GM23338 (cell line): ENCODE measurements around the gene EPHB1. TPM values are rescaled to one million over a fixed set of nuclear protein-coding genes. Genes with fewer than 3 reads are reported as not detected.

Source experiments
- ATAC-seq: fragments of 200-7000 bp; cut with Tn5 transposase; 3 replicates; pipeline ENCODE4 v1.9.1; 2020
- DNase-seq: peaks from one replicate; pipeline ENCODE4 v3.0.0-alpha.2; 2015; ENCODE audit warnings: low spot score
- H2AFZ ChIP-seq: fragments of 200-600 bp; sonication (generic); 2 replicates; pipeline ENCODE4 v1.8.0; 2016; ENCODE audit warnings: antibody characterized with exemption, mild to moderate bottlenecking, moderate library complexity
- H3F3A ChIP-seq: fragments of 200-600 bp; sonication (generic); replicated peaks from 2 replicates; pipeline ENCODE4 v1.8.0; 2017; ENCODE audit warnings: antibody characterized with exemption, mixed run types, low read depth
- H3K27ac ChIP-seq: fragments of 200-600 bp; sonication (generic); 2 replicates; pipeline ENCODE4 v1.6.1; 2016; ENCODE audit warnings: low read depth
- H3K27me3 ChIP-seq: fragments of 200-600 bp; sonication (generic); 2 replicates; pipeline ENCODE4 v1.8.0; 2016; ENCODE audit warnings: mild to moderate bottlenecking, mixed run types, moderate library complexity; ENCODE audit not compliant: insufficient read depth
- H3K36me3 ChIP-seq: fragments of 200-600 bp; sonication (generic); 2 replicates; pipeline ENCODE4 v1.8.0; 2016; ENCODE audit warnings: mild to moderate bottlenecking; ENCODE audit not compliant: insufficient read depth
- H3K4me1 ChIP-seq: fragments of 200-600 bp; sonication (generic); 2 replicates; pipeline ENCODE4 v1.8.0; 2016; ENCODE audit warnings: mild to moderate bottlenecking, moderate library complexity; ENCODE audit not compliant: insufficient read depth
- H3K4me2 ChIP-seq: fragments of 200-600 bp; sonication (generic); 2 replicates; pipeline ENCODE4 v1.7.1; 2017; ENCODE audit warnings: mixed run types
- H3K4me3 ChIP-seq: fragments of 200-600 bp; sonication (generic); 2 replicates; pipeline ENCODE4 v1.6.1; 2016; ENCODE audit warnings: mixed run types
- H3K79me2 ChIP-seq: fragments of 200-600 bp; sonication (generic); replicated peaks from 2 replicates; pipeline ENCODE4 v1.8.0; 2017; ENCODE audit warnings: mild to moderate bottlenecking; ENCODE audit not compliant: insufficient read depth
- H3K9me2 ChIP-seq: fragments of 200-600 bp; sonication (generic); 2 replicates; pipeline ENCODE4 v1.8.0; 2017; ENCODE audit not compliant: insufficient read depth
- H4K20me1 ChIP-seq: fragments of 200-600 bp; sonication (generic); replicated peaks from 2 replicates; pipeline ENCODE4 v1.8.0; 2017; ENCODE audit warnings: mild to moderate bottlenecking; ENCODE audit not compliant: insufficient read depth
- H3K27ac Mint-ChIP-seq: 2 replicates; pipeline ENCODE4 v1.8.0; 2020; ENCODE audit warnings: inconsistent platforms, mild to moderate bottlenecking, moderate library complexity, mixed read lengths
- H3K27me3 Mint-ChIP-seq: 3 replicates; pipeline ENCODE4 v1.8.0; 2022; ENCODE audit warnings: low read depth, mild to moderate bottlenecking, moderate library complexity, mixed read lengths, inconsistent platforms; ENCODE audit not compliant: insufficient read depth, poor library complexity
- H3K36me3 Mint-ChIP-seq: 3 replicates; pipeline ENCODE4 v1.8.0; 2021; ENCODE audit warnings: low read depth, mild to moderate bottlenecking, inconsistent platforms, moderate library complexity, mixed read lengths
- H3K4me1 Mint-ChIP-seq: 3 replicates; pipeline ENCODE4 v1.8.0; 2020; ENCODE audit warnings: mild to moderate bottlenecking, inconsistent platforms, mixed read lengths
- H3K4me3 Mint-ChIP-seq: 3 replicates; pipeline ENCODE4 v1.8.0; 2021; ENCODE audit warnings: moderate library complexity, mild to moderate bottlenecking, inconsistent platforms, mixed read lengths
- H3K9me3 Mint-ChIP-seq: 3 replicates; pipeline ENCODE4 v1.8.0; 2020; ENCODE audit warnings: moderate library complexity, mild to moderate bottlenecking, inconsistent platforms, mixed read lengths
- CREB1 ChIP-seq: fragments of 250-450 bp; sonication (Bioruptor Pico); IDR thresholded peaks from 2 replicates; pipeline ENCODE4 v1.5.0; 2020; ENCODE audit warnings: low read depth, mild to moderate bottlenecking, moderate library complexity
- ETS1 ChIP-seq: IDR thresholded peaks from 2 replicates; pipeline ENCODE4 v1.6.1; 2016; ENCODE audit warnings: antibody characterized with exemption
- EZH2 ChIP-seq: fragments of 200-600 bp; sonication (generic); IDR thresholded peaks from one replicate; pipeline ENCODE4 v1.8.0; 2017; ENCODE audit warnings: antibody characterized with exemption, mild to moderate bottlenecking, low read depth; ENCODE audit not compliant: unreplicated experiment
- EZH2phosphoT487 ChIP-seq: fragments of 200-600 bp; sonication (generic); IDR thresholded peaks from one replicate; pipeline ENCODE4 v1.8.1; 2018; ENCODE audit warnings: antibody characterized with exemption; ENCODE audit not compliant: unreplicated experiment
- JUNB ChIP-seq: IDR thresholded peaks from one replicate; pipeline ENCODE4 v1.6.1; 2016; ENCODE audit warnings: antibody characterized with exemption; ENCODE audit not compliant: unreplicated experiment
- NANOG ChIP-seq: IDR thresholded peaks from 2 replicates; pipeline ENCODE4 v1.6.1; 2016; ENCODE audit warnings: antibody characterized with exemption, borderline replicate concordance
- REST ChIP-seq: IDR thresholded peaks from one replicate; pipeline ENCODE4 v1.6.1; 2018; ENCODE audit warnings: antibody characterized with exemption; ENCODE audit not compliant: unreplicated experiment
- STAT1 ChIP-seq: IDR thresholded peaks from one replicate; pipeline ENCODE4 v1.6.1; 2016; ENCODE audit warnings: antibody characterized with exemption; ENCODE audit not compliant: unreplicated experiment
- ZNF331 ChIP-seq: fragments of 250-450 bp; sonication (Bioruptor Pico); IDR thresholded peaks from 2 replicates; pipeline ENCODE4 v1.5.0; 2020; ENCODE audit warnings: low read depth, mild to moderate bottlenecking, moderate library complexity
- ZNF462 ChIP-seq: fragments of 250-450 bp; sonication (Bioruptor Pico); IDR thresholded peaks from 2 replicates; pipeline ENCODE4 v1.5.0; 2020; ENCODE audit warnings: mild to moderate bottlenecking, moderate library complexity
- polyA plus RNA-seq: library from polyadenylated mRNA; unstranded; fragments of >200 nt; fragmentation: Nextera tagmentation; extraction: Ambion mirVana; gene quantifications from 2 replicates; pipeline ENCODE4 v1.2.1, GENCODE V29; 2016
- total RNA-seq: library from RNA; depleted of rRNA; stranded (reverse); fragments of >200 nt; shearing (Covaris generic); gene quantifications from 2 replicates; pipeline ENCODE4 v1.2.3, GENCODE V29; 2014

Gene EPHB1
- total and polyA plus RNA-seq, 2 experiments from 2014 or later, result 2.7 to 5.2 TPM

- TF ChIP-seq REST, result no peak
- TF ChIP-seq NANOG, result no peak
Measured at GRCh38 chr3:135155228-135155627, 360.2 kb downstream of the EPHB1 start (continued).

- Mint-ChIP-seq H3K4me3 (no peak overlapping the region), H3K27ac (no peak overlapping the region; the same call in 1 of the 2 replicates), H3K36me3 (no peaks in the 10 kb centered on the region), H3K4me1 (peaks cover 12% of the 10 kb centered on the region), H3K9me3 (no peaks in the 10 kb centered on the region), H3K27me3 (peaks cover 5% of the 10 kb centered on the region)
- no peaks in the 10 kb centered on the region for H3K36me3 ChIP-seq
- H2AFZ ChIP-seq, result no peak overlapping the region
- ATAC-seq, result no peak
- H3K9me2 ChIP-seq, result no peaks in the 10 kb centered on the region
- no peak overlapping the region for H3K4me2 ChIP-seq
- H3K27me3 ChIP-seq, result no peaks in the 10 kb centered on the region
- H3K4me3 ChIP-seq, result no peak overlapping the region
- no peaks in the 10 kb centered on the region; the same call in 1 of the 2 replicates for H3K4me1 ChIP-seq
- no peak for DNase-seq
- H4K20me1 ChIP-seq, result no peaks in the 10 kb centered on the region
- H3K79me2 ChIP-seq, result no peaks in the 10 kb centered on the region
- no peaks in the 10 kb centered on the region for H3F3A ChIP-seq
- no peak overlapping the region for H3K27ac ChIP-seq
- TF ChIP-seq REST (no peak), NANOG (no peak), CREB1 (CRISPR knock-in tag) (no peak), ZNF331 (CRISPR knock-in tag) (no peak), STAT1 (no peak), ZNF462 (CRISPR knock-in tag) (no peak), ETS1 (no peak), JUNB (no peak), EZH2 (no peak), EZH2phosphoT487 (no peak)
Measured at GRCh38 chr3:135155791-135156190, 360.7 kb downstream of the EPHB1 start.
